ENCODE results near the gene RFLNA.

DNA sequence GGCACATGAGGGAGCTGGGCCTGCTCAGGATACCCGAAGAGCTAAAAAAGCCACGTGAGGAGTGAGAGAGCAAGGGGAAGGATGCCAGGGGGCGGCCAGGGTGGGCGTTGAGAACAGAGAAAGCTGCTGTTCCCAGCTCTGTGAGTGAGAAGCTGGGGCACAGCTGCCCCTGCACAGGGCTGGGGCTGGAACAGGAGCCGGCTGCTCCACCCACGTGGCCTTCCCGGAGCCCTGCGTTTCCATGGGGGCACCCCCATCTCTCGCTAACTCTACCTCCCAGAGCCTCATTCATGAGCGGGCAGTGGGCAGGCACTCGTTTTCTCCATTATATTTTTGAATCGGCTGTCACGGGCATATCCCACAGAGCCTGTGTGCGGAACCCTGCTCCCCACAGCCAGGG, 42.7 kb downstream of the RFLNA start:
- no peak for TF ChIP-seq POLR2A (IDR thresholded peaks at IDR 0.05)
- TF ChIP-seq, protein P1, sequence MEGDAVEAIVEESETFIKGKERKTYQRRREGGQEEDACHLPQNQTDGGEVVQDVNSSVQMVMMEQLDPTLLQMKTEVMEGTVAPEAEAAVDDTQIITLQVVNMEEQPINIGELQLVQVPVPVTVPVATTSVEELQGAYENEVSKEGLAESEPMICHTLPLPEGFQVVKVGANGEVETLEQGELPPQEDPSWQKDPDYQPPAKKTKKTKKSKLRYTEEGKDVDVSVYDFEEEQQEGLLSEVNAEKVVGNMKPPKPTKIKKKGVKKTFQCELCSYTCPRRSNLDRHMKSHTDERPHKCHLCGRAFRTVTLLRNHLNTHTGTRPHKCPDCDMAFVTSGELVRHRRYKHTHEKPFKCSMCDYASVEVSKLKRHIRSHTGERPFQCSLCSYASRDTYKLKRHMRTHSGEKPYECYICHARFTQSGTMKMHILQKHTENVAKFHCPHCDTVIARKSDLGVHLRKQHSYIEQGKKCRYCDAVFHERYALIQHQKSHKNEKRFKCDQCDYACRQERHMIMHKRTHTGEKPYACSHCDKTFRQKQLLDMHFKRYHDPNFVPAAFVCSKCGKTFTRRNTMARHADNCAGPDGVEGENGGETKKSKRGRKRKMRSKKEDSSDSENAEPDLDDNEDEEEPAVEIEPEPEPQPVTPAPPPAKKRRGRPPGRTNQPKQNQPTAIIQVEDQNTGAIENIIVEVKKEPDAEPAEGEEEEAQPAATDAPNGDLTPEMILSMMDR (IDR thresholded peaks at IDR 0.05) = no peak
- TF ChIP-seq POLR2AphosphoS5 (IDR thresholded peaks at IDR 0.05) = no peak
